ENCODE results near the gene ITPKB.
"Not testable (repeated sequence)": the region's sequence is repeated elsewhere in the genome, so short reads cannot be mapped to it uniquely, and the experiment has no call there.

DNA sequence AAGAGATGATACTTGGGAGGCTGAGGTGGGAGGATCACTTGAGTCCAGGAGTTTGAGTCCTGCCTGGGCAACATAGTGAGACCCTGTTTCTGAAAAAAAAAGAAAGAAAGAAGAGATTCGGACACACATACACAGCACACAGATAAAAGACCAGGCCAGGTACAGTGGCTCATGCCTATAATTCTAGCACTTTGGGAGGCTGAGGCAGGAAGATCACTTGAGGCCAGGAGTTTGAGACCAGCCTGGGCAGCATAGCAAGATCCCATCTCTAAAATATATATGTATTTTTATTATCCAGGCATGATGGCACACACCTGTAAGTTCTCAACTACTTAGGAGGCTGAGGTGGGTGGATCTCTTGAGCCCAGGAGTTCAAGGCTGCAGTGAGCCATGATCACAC, 121.4 kb downstream of the ITPKB start:
- not testable (repeated sequence) for TF ChIP-seq POLR2A (IDR thresholded peaks at IDR 0.05)
- TF ChIP-seq, protein P1, sequence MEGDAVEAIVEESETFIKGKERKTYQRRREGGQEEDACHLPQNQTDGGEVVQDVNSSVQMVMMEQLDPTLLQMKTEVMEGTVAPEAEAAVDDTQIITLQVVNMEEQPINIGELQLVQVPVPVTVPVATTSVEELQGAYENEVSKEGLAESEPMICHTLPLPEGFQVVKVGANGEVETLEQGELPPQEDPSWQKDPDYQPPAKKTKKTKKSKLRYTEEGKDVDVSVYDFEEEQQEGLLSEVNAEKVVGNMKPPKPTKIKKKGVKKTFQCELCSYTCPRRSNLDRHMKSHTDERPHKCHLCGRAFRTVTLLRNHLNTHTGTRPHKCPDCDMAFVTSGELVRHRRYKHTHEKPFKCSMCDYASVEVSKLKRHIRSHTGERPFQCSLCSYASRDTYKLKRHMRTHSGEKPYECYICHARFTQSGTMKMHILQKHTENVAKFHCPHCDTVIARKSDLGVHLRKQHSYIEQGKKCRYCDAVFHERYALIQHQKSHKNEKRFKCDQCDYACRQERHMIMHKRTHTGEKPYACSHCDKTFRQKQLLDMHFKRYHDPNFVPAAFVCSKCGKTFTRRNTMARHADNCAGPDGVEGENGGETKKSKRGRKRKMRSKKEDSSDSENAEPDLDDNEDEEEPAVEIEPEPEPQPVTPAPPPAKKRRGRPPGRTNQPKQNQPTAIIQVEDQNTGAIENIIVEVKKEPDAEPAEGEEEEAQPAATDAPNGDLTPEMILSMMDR (IDR thresholded peaks at IDR 0.05): not testable (repeated sequence)
